Measurements from ENCODE around the gene ANKS1B. TPM values are rescaled to one million over a fixed set of nuclear protein-coding genes. Genes with fewer than 3 reads are reported as not detected.

ANKS1B gene
- total RNA-seq, 1 donor from 2014 or later, result 0.46 TPM

DNA sequence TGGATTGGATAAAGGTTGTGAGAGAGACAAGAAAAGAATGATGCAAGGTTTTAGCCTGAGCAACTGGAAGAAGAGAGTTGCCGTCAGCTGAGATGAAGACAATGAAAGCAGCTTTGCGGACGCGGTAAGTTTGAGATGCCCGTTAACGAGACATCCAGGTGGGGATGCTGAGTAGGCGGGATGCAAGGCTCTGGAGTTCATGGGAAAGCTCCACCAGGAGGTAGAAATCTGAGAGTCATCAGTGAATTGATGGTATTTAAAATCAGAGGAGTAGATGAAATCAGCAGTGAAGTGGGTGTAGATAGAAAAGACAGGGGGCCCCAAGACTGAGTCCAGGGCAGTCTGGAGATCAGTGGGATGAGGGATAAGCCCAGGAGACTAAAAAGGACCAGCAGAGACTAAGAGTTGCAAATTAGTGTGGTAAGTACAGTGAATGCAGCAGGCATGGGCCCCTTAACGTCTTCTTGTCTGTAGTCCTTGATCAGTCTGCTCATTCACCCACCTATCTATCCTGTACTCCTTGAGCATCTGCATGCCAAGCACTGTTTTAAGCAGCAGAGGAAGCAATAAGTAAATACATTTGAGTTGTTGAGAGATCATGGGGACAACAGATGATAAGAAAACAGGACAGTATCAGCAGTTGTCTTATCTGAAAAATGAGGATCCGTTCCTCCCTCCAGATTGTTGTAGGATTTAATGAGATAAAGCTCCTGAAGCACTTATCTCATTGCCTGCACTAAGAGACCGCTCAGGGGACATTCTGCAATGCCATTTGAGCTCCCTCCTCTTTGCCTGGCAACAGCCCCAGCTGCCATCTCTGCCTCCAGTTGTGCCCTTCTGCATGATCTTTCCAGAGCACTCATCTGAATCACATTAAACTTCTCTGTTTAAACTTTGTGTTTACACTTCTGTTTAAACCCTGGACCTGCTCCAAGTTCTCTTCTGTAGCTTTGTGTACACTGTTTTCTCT is 1248.1 kb downstream of the ANKS1B start:
- TF ChIP-seq CTCF (conservative IDR thresholded peaks at IDR 0.05; ENCODE audit: low read depth, low read length), result no peak
- no peak for DNase-seq (ENCODE audit: low read depth)

GRCh38 chr12:98735821-98736220 is 1248.9 kb downstream of the ANKS1B start:
- DNase-seq (ENCODE audit: low read depth), result no peak
- no peak overlapping the region for H3K4me3 ChIP-seq (ENCODE audit: low read depth, low read length)
- TF ChIP-seq CTCF (conservative IDR thresholded peaks at IDR 0.05; ENCODE audit: low read depth, low read length), result no peak

More for the DNA sequence above, 1248.1 kb downstream of the ANKS1B start:
- no peak overlapping the region for H3K4me3 ChIP-seq (ENCODE audit: low read depth, low read length)

DNA sequence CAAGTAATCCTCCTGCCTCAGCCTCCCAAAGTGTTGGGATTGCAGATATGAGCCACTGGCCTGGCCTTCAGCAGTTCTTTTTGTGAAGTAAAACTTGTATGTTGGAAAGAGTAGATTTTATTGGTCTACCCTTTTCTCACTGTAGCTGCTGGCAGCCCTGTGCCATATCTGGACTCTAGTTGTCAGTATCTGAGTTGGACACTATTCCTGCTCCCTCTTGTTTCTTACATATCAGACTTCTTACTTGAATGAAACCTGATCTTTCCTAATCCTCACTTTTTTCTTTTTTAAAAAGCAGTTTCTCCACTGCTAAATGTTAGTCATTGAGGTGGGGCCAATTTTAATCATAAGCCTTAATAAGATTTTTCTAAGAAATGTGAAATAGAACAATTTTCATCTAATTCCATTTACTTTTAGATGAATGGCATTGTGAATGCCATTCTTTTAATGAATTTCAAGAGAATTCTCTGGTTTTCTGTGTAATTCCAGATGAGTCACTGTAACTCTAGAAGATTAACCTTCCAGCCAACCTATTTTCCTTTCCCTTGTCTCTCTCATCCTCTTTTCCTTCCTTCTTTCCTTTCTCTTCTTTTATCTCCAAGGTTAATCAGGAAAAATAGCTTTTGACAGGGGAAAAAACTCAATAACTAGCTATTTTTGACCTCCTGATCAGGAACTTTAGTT is 1250.9 kb downstream of the ANKS1B start:
- no peak for DNase-seq (ENCODE audit: low read depth)
- no peak overlapping the region for H3K4me3 ChIP-seq (ENCODE audit: low read depth, low read length)
- no peak for TF ChIP-seq CTCF (conservative IDR thresholded peaks at IDR 0.05; ENCODE audit: low read depth, low read length)

DNA sequence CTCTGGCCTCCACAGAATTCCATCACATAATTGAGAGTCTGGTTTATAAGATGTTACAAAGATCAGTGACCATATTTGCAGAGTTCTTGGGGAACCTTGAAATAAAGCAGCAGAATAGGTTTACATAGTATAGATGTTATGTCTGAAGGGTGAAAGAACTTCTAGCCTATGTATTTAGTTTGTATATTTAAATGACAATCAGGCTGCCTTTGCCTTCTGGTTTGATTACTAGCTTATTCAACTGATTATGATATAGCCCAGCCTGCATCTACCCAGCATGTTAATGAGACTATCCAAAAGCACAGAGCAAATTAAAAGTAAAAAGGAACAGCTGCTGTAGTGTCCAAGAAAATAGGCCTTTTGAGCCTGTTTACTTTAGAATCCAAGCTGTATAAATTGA is 1254.3 kb downstream of the ANKS1B start:
- no peak overlapping the region for H3K4me3 ChIP-seq (ENCODE audit: low read depth, low read length)
- no peak for DNase-seq (ENCODE audit: low read depth)
- TF ChIP-seq CTCF (conservative IDR thresholded peaks at IDR 0.05; ENCODE audit: low read depth, low read length), result no peak

DNA sequence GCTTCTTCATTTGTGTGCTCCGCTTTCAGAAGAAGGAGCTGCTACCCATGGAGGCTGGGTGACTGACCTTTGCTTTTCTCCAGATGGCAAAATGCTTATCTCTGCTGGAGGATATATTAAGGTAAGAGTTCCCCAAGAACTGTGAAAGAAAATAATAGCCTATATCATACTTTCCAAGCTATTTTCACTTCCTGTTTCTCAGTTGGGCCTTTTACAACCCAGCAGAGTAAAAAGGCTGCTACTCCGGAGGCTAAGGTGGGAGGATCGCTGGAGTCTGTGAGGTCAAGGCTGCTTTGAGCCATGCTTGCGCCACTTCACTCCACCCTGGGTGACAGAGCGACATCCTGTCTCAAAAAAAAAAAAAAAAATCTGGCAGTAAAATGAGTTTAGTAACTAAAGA is 1257.5 kb downstream of the ANKS1B start:
- DNase-seq (ENCODE audit: low read depth), result no peak
- TF ChIP-seq CTCF (conservative IDR thresholded peaks at IDR 0.05; ENCODE audit: low read depth, low read length), result no peak

DNA sequence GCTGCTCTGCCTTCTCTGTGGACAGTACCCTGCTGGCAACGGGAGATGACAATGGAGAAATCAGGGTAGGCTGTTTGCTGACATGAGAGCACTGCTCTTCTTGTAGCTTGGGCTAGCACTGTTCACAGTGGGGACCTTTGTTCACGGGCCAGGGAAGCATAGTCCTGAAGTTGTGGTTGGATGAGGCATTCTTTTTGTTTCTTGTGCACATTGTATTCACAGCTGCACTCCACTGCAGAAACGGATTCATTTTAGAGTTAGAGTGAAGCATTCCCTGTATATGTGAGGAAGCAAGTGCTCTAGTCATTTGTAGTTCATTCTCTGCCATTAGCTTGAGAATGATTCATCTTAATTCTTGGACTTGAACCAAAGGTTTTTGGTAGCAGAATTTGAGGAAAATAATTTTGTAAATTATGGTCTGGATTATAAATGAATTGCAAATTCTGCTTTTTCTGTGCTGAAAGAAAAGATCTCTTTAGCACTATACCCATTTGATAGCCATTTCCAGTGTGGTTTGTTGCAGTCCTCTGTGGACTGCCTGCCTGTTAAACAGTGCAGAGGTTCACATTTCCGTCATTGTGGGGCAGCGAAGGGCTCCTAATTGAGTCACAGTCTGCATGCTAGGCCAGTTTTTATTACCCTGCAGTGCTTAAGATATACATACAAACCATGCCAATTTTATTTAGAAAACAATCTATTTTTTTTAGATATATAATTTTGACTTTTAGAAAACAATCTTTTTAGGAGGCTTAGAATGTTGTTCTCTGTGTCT is 1259.1 kb downstream of the ANKS1B start:
- peak; percentile 69 for TF ChIP-seq CTCF (conservative IDR thresholded peaks at IDR 0.05; ENCODE audit: low read depth, low read length)
- peak; percentile 12 for DNase-seq (ENCODE audit: low read depth)
- H3K4me3 ChIP-seq (ENCODE audit: low read depth, low read length), result no peak overlapping the region

More for the DNA sequence above, 1257.5 kb downstream of the ANKS1B start:
- H3K4me3 ChIP-seq (ENCODE audit: low read depth, low read length), result no peak overlapping the region
